Parathyroid adenoma (tissue), 2 donors: ENCODE data around the gene ABLIM1.
A peak's percentile ranks its signal among the peaks of the same experiment; 100 is the strongest.

ENCODE experiments used
- H2AFZ ChIP-seq: fragments of 300-600 bp; sonication (generic); one replicate; pipeline ENCODE4 v1.7.0; 2017; ENCODE audit warnings: antibody characterized with exemption, mild to moderate bottlenecking
- H3K27ac ChIP-seq: fragments of 300-600 bp; sonication (generic); one replicate; pipeline ENCODE4 v1.7.0; 2017
- H3K27me3 ChIP-seq: fragments of 300-600 bp; sonication (generic); one replicate; pipeline ENCODE4 v1.7.0; 2017; ENCODE audit warnings: low read length; ENCODE audit not compliant: control insufficient read depth, insufficient read depth
- H3K36me3 ChIP-seq: fragments of 300-600 bp; sonication (generic); one replicate; pipeline ENCODE4 v1.7.0; 2017; ENCODE audit warnings: low read length; ENCODE audit not compliant: control insufficient read depth, insufficient read depth
- H3K4me1 ChIP-seq: fragments of 300-600 bp; sonication (generic); one replicate; pipeline ENCODE4 v1.7.0; 2017; ENCODE audit warnings: control low read depth
- H3K4me2 ChIP-seq: fragments of 300-600 bp; sonication (generic); one replicate; pipeline ENCODE4 v1.7.0; 2017; ENCODE audit warnings: low read length
- H3K4me3 ChIP-seq: fragments of 300-600 bp; sonication (generic); one replicate; pipeline ENCODE4 v1.7.0; 2017; ENCODE audit warnings: low read depth, low read length
- H3K79me2 ChIP-seq: fragments of 300-600 bp; sonication (generic); one replicate; pipeline ENCODE4 v1.7.0; 2017; ENCODE audit warnings: control low read depth
- H3K9ac ChIP-seq: fragments of 300-600 bp; sonication (generic); one replicate; pipeline ENCODE4 v1.7.0; 2017; ENCODE audit warnings: mild to moderate bottlenecking
- H3K9me3 ChIP-seq: fragments of 300-600 bp; sonication (generic); one replicate; pipeline ENCODE4 v1.7.0; 2017; ENCODE audit warnings: low read length; ENCODE audit not compliant: control insufficient read depth
- TF ChIP-seq, protein P1 (sequence below): fragments of 300-600 bp; sonication (generic); IDR thresholded peaks from one replicate; pipeline ENCODE4 v1.7.0; 2017; ENCODE audit warnings: antibody characterized with exemption, mild to moderate bottlenecking
- donor health status: primary hyperparathyroidism.

ABLIM1 gene

GRCh38 chr10:114603303-114603702 is 54.8 kb downstream of the ABLIM1 start:
- TF ChIP-seq, protein P1, sequence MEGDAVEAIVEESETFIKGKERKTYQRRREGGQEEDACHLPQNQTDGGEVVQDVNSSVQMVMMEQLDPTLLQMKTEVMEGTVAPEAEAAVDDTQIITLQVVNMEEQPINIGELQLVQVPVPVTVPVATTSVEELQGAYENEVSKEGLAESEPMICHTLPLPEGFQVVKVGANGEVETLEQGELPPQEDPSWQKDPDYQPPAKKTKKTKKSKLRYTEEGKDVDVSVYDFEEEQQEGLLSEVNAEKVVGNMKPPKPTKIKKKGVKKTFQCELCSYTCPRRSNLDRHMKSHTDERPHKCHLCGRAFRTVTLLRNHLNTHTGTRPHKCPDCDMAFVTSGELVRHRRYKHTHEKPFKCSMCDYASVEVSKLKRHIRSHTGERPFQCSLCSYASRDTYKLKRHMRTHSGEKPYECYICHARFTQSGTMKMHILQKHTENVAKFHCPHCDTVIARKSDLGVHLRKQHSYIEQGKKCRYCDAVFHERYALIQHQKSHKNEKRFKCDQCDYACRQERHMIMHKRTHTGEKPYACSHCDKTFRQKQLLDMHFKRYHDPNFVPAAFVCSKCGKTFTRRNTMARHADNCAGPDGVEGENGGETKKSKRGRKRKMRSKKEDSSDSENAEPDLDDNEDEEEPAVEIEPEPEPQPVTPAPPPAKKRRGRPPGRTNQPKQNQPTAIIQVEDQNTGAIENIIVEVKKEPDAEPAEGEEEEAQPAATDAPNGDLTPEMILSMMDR = no peak
- Histone ChIP-seq H3K27ac (no peak overlapping the region), H2AFZ (no peak overlapping the region), H3K4me3 (no peak overlapping the region), H3K4me1 (no peaks in the 10 kb centered on the region), H3K9ac (no peak overlapping the region), H3K9me3 (no peaks in the 10 kb centered on the region), H3K36me3 (no peaks in the 10 kb centered on the region), H3K27me3 (no peaks in the 10 kb centered on the region), H3K79me2 (no peaks in the 10 kb centered on the region), H3K4me2 (no peak overlapping the region)

DNA sequence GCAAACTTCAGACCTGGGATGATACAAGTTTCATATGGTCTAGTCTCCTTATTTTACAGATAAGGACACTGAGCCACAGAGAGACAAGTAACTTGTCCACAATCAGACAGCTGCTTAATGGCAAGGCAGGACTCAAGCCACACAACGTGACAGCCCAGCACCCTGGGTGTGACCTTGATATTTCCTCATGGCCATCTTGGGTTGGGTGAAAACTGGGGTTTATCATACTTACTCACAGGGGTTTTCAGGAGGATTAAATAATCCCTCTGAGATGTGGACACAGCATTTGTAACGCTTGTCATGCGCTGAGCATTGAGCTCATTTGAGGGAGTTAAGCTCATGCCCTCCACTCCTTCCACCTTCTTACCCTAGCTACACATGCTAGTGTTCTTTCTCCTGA is 58.0 kb downstream of the ABLIM1 start:
- H3K27ac ChIP-seq = no peak overlapping the region
- no peak overlapping the region for H3K9ac ChIP-seq
- H2AFZ ChIP-seq = no peak overlapping the region
- TF ChIP-seq, protein P1 = no peak
- H3K4me1 ChIP-seq = no peaks in the 10 kb centered on the region
- no peak overlapping the region for H3K4me2 ChIP-seq
- H3K9me3 ChIP-seq = no peaks in the 10 kb centered on the region
- H3K79me2 ChIP-seq = no peaks in the 10 kb centered on the region
- no peaks in the 10 kb centered on the region for H3K36me3 ChIP-seq
- no peak overlapping the region for H3K4me3 ChIP-seq
- no peaks in the 10 kb centered on the region for H3K27me3 ChIP-seq

GRCh38 chr10:114596793-114597192 is 61.3 kb downstream of the ABLIM1 start:
- TF ChIP-seq, protein P1 = no peak
- Histone ChIP-seq H3K9ac (no peak overlapping the region), H3K79me2 (no peaks in the 10 kb centered on the region), H3K9me3 (no peaks in the 10 kb centered on the region), H3K27ac (no peak overlapping the region), H3K4me2 (no peak overlapping the region), H3K4me1 (no peaks in the 10 kb centered on the region), H3K27me3 (no peaks in the 10 kb centered on the region), H3K36me3 (no peaks in the 10 kb centered on the region), H3K4me3 (no peak overlapping the region), H2AFZ (no peak overlapping the region)

DNA sequence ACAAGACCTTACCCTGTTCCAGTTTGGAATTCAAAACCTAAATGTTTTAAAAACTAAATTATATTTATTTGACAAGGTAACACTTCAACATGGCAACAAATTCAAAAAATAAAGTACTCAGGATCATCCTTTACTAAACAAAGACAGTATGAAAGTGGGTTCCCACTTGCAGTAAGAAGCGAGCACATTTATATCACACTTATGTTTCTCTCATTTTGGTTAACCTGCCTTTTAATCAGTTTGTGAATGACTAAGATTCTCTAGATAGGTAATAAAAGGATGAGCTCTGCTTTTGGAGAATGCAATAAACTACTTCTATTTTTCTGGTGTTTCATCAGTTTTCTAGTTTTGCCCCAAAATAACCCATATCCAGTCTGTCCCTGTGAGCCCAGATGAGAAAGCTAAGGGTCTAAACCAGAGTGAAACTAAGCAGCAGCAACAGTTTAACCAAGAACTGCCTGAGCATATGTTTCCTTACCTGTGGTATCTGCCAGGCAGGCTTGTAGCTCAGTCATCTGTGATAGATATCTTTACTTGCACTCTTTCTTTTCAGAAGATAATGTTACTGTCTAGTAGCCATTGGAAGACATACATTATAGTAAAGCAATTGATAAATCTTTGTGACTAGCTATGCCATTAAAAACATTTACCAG is 64.1 kb downstream of the ABLIM1 start:
- H2AFZ ChIP-seq = peak overlapping the region; percentile 24
- no peaks in the 10 kb centered on the region for H3K27me3 ChIP-seq
- H3K4me3 ChIP-seq = no peak overlapping the region
- TF ChIP-seq, protein P1 = no peak
- no peak overlapping the region for H3K27ac ChIP-seq
- H3K4me1 ChIP-seq = no peaks in the 10 kb centered on the region
- H3K36me3 ChIP-seq = no peaks in the 10 kb centered on the region
- H3K79me2 ChIP-seq = no peaks in the 10 kb centered on the region
- H3K9me3 ChIP-seq = no peaks in the 10 kb centered on the region
- H3K9ac ChIP-seq = no peak overlapping the region
- no peak overlapping the region for H3K4me2 ChIP-seq

DNA sequence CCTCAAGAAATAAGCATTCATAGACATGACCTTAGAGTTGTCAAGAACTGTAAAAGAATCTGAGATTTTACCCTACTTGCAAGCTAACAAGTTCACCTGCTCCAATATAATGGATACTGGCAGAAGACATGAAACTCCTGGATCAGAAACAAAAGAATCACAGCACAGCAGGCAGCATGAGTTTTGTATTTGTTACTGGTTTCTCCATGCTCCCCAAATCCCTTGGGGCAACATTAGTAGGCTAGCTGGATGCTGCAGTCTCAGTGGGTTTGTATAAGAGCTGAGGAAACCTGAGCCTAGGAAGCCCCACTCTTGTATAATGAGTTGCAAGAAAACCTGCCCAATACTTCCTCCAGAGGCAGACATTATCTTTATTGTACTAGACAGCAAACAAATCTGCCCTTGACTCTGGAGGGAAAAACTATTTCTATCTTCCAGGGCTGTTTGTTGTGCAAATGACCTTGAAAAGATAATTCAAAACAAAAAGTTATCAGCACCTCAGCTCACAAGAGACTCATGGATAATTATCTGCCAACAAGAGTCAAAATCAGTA is 64.8 kb downstream of the ABLIM1 start:
- TF ChIP-seq, protein P1 = no peak
- Histone ChIP-seq H3K4me2 (no peak overlapping the region), H3K79me2 (no peaks in the 10 kb centered on the region), H3K27me3 (no peaks in the 10 kb centered on the region), H3K4me3 (no peak overlapping the region), H3K27ac (no peak overlapping the region), H3K9ac (no peak overlapping the region), H3K4me1 (no peaks in the 10 kb centered on the region), H2AFZ (peak overlapping the region; percentile 24), H3K36me3 (no peaks in the 10 kb centered on the region), H3K9me3 (no peaks in the 10 kb centered on the region)
